ENCODE results near the gene WDPCP. TPM values are rescaled to one million over a fixed set of nuclear protein-coding genes. Genes with fewer than 3 reads are reported as not detected.

Gene WDPCP
- total and polyA plus RNA-seq, 10 donors = 2.1 to 20.0 (median 13.3) TPM

DNA sequence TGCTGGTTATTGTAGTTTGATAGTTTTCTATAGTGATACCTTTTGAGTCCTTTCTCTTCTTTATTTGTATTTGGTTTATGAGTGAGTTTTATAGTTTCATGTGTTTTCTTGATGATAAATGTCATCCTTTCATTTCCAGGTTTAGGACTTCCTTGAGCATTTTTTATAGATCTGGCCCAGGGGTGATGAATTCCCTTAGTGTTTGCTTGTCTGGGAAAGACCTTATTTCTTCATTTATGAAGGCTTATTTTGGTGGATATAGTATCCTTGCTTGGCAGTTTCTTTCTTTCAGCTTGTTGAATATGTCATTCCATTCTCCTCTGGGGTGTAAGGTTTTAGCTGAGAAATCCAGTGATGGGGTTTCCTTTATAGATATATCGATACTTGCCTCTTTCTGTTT, 483.8 kb downstream of the WDPCP start:
- Histone ChIP-seq H3K4me3 (no peak overlapping the region), H3K27me3 (replicated peaks in 1 of 7) (no peaks in the 10 kb centered on the region), H3K36me3 (no peaks in the 10 kb centered on the region), H3K4me1 (no peaks in the 10 kb centered on the region), H3K9me3 (peaks cover 0 to 71% (median 58%) of the 10 kb centered on the region in 8 donors), H3K27ac (no peak overlapping the region)
- WGBS, 5 donors = 89 to 100% (median 97%) methylated on average over 1 of the region's 1 CpG
- TF ChIP-seq POLR2A (IDR thresholded peaks at IDR 0.05) (no peak), POLR2AphosphoS5 (IDR thresholded peaks at IDR 0.05) (no peak), CTCF (IDR thresholded peaks at IDR 0.05 in 8 of 11, conservative IDR thresholded peaks at IDR 0.05 in 3 of 11) (no peak)
- no peak for DNase-seq
- intact Hi-C loops (cut with DNase I; ENCODE audit: low total_unique reads) = no loop called here

GRCh38 chr2:63101954-63102353, 486.3 kb downstream of the WDPCP start:
- no peaks in the 10 kb centered on the region for H3K27me3 ChIP-seq (replicated peaks in 1 of 7)
- intact Hi-C loops (cut with DNase I; ENCODE audit: low total_unique reads) = no loop called here
- TF ChIP-seq POLR2AphosphoS5 (IDR thresholded peaks at IDR 0.05) (no peak), CTCF (IDR thresholded peaks at IDR 0.05 in 8 of 11, conservative IDR thresholded peaks at IDR 0.05 in 3 of 11) (no peak), POLR2A (IDR thresholded peaks at IDR 0.05) (no peak)
- peaks cover 0 to 67% (median 58%) of the 10 kb centered on the region in 8 donors for H3K9me3 ChIP-seq
- no peak overlapping the region for H3K27ac ChIP-seq
- H3K4me3 ChIP-seq = no peak overlapping the region
- DNase-seq = no peak
- no peaks in the 10 kb centered on the region for H3K4me1 ChIP-seq
- H3K36me3 ChIP-seq = no peaks in the 10 kb centered on the region
- 73 to 94% (median 84%) methylated on average over 2 of the region's 2 CpGs for WGBS, 5 donors

GRCh38 chr2:63099032-63099431, 489.2 kb downstream of the WDPCP start:
- DNase-seq = no peak
- H3K27ac ChIP-seq = no peak overlapping the region
- no peaks in the 10 kb centered on the region for H3K27me3 ChIP-seq (replicated peaks in 1 of 7)
- TF ChIP-seq CTCF (IDR thresholded peaks at IDR 0.05 in 8 of 11, conservative IDR thresholded peaks at IDR 0.05 in 3 of 11) (no peak), POLR2A (IDR thresholded peaks at IDR 0.05) (no peak), POLR2AphosphoS5 (IDR thresholded peaks at IDR 0.05) (no peak)
- peaks cover 0 to 38% (median 31%) of the 10 kb centered on the region in 8 donors for H3K9me3 ChIP-seq
- H3K4me3 ChIP-seq = no peak overlapping the region
- WGBS, 5 donors = 77 to 87% (median 82%) methylated on average over 1 of the region's 1 CpG
- H3K4me1 ChIP-seq = no peaks in the 10 kb centered on the region
- H3K36me3 ChIP-seq = no peaks in the 10 kb centered on the region
- intact Hi-C loops (cut with DNase I; ENCODE audit: low total_unique reads) = no loop called here

DNA sequence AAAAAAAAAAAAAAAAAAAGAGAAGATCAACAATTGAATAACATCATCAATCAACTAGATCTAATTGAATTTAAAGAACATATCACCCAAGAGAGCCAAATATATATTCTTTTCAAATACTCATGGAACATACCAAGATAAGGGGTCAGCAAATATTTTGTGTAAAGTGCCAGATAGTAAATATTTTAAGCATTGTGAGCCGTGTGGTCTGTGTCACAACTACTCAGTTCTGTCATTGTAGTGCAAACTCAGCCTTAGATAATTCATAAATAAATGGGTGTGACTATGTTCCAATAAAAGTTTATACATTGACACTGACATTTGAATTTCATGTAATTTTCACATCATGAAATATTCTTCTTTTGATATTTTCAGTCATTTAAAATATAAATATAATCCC, 491.8 kb downstream of the WDPCP start:
- 69 to 88% (median 84%) methylated on average over 1 of the region's 1 CpG for whole genome bisulfite sequencing, 5 donors
- intact Hi-C loops (cut with DNase I; ENCODE audit: low total_unique reads) = no loop called here
- Histone ChIP-seq H3K27ac (no peak overlapping the region), H3K27me3 (replicated peaks in 1 of 7) (no peaks in the 10 kb centered on the region), H3K4me3 (no peak overlapping the region), H3K4me1 (no peaks in the 10 kb centered on the region), H3K9me3 (peaks cover 0 to 12% (median 5%) of the 10 kb centered on the region in 8 donors), H3K36me3 (no peaks in the 10 kb centered on the region)
- DNase-seq = no peak
- TF ChIP-seq CTCF (IDR thresholded peaks at IDR 0.05 in 8 of 11, conservative IDR thresholded peaks at IDR 0.05 in 3 of 11) = no peak
- no peak for TF ChIP-seq POLR2AphosphoS5 (IDR thresholded peaks at IDR 0.05)
- no peak for TF ChIP-seq POLR2A (IDR thresholded peaks at IDR 0.05)

Data from spleen (tissue), 11 donors.